GM19238 (cell line): ENCODE results near the gene MCU.
"Not testable (repeated sequence)": the region's sequence is repeated elsewhere in the genome, so short reads cannot be mapped to it uniquely, and the experiment has no call there.

Source experiments
- DNase-seq: peaks from one replicate; pipeline ENCODE4 v3.0.0; 2011; ENCODE audit warnings: low spot score; ENCODE audit not compliant: insufficient read length

MCU gene

GRCh38 chr10:72758930-72759329, 67.0 kb downstream of the MCU start:
- not testable (repeated sequence) for DNase-seq

- DNase-seq: no peak
Measured at GRCh38 chr10:72759584-72759983, 67.6 kb downstream of the MCU start.

- no peak for DNase-seq
Measured at GRCh38 chr10:72761498-72761897, 69.6 kb downstream of the MCU start.

DNA sequence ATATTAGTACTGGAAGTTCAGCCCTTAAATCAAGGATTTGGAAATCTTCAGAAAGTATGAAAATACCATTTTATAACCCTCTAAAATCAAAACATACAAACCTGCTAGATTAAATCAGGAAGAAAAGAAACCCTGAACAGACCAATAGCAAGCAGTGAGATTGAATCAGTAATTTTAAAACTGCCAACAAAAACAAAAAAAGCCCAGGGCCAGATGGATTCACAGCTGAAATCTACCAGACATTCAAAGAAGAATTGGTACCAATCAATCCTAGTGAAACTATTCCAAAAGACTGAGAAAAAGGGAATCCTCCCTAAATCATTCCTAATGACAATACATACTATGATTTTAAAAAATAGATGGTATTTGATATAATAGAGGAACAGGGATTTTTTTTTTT, 70.1 kb downstream of the MCU start:
- no peak for DNase-seq

DNA sequence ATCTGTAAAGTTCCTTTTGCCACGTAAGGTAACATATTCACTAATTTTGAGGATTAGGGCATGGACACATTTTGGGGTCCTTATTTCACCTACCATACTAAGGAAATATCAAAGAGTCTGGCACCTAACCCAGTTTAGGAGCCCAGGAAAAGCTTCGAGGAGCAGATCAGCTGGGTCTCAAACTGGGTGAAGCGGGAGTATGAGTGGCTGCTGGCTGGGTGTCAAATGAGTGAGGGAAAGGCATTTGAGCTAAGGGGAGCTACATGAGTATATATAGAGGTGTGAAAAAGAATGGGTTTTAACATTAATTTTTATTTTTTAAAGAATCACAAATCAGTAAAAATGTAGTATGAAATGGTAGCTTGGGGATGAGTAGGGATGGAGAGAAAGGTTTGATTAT, 71.3 kb downstream of the MCU start:
- no peak for DNase-seq

GRCh38 chr10:72764151-72764550, 72.2 kb downstream of the MCU start:
- DNase-seq: no peak

DNA sequence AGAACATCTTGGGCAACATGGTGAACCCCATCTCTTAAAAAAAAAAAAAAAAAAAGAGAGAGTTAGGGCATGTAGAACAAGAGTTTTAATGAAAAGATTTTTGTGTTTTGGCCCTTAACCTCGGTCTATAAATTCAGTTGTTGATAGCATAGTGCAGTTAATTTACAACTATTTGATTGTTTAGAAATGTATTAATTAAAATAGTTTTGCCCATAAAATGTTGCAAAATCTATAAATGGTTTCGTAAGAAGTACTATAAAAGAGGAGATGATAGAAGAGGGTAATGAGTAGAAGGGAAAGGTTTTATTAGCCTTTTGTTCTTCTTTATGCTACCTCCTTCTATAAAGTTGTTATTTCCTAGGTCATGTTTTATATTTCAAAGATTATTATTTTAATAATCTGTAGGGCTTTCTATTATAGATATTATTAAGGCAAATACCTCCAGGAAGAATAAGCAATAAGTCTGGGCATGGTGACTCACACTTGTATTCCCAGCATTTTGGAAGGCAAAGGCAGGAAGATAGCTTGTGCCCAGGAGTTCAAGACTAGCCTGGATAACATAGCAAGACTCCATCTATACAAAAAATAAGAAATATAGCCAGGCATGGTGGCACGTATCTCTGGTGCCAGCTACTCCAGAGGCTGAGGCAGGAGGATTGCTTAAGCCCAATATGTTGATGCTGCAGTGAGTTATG, 73.3 kb downstream of the MCU start:
- DNase-seq: no peak

GRCh38 chr10:72771195-72771594, 79.3 kb downstream of the MCU start:
- not testable (repeated sequence) for DNase-seq

GRCh38 chr10:72772031-72772430, 80.1 kb downstream of the MCU start:
- DNase-seq: no peak

DNA sequence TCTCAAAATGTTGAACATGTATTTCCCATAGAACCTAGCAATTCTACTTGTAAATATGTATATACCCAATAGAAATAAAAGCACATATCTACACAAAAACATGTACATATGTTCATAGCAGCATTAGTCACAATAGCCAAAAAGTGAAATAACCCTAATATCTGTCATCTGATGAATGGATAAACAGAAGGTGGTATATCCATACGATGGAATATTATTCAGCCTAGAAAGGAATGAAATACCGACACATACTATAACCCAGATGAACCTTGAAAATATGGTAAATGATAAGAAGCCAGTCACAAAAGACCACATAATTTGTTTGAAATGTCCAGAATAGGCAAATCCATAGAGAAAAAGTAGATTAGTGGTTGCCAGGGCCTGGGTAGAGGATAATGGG, 87.9 kb downstream of the MCU start:
- DNase-seq: no peak

DNA sequence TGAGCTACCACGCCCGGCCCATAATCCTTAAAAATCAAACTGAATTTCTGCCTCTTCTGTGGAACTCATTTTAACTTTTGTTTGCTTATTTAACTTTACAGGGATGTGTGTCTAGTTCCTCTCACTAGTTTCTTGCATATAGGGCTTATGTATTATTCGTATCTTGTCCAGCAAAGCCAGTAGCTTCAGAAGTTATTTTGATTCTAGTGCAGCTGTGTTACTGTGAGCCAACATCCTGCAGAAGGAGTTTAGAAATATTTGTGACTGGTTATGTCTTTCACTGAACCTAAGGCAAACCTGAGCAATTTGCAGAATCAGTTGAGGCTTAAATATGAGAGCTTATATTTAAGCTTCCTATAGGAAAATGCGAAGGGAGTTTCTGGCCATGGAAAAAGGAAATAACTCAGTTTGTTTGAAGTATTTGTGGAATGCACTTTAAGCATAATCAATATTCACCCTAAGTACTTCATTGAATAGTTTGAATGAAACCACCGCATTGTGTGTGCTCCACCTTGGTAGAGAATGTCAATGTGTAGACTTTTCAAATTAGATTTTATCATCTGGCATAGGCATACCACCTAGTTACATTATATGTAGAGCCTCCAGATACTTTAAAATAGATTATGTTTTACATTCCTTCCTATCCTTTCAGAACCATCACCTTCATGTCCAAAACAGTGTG, 90.8 kb downstream of the MCU start:
- DNase-seq: no peak

GRCh38 chr10:72783410-72783833, 91.5 kb downstream of the MCU start:
- DNase-seq: no peak

DNA sequence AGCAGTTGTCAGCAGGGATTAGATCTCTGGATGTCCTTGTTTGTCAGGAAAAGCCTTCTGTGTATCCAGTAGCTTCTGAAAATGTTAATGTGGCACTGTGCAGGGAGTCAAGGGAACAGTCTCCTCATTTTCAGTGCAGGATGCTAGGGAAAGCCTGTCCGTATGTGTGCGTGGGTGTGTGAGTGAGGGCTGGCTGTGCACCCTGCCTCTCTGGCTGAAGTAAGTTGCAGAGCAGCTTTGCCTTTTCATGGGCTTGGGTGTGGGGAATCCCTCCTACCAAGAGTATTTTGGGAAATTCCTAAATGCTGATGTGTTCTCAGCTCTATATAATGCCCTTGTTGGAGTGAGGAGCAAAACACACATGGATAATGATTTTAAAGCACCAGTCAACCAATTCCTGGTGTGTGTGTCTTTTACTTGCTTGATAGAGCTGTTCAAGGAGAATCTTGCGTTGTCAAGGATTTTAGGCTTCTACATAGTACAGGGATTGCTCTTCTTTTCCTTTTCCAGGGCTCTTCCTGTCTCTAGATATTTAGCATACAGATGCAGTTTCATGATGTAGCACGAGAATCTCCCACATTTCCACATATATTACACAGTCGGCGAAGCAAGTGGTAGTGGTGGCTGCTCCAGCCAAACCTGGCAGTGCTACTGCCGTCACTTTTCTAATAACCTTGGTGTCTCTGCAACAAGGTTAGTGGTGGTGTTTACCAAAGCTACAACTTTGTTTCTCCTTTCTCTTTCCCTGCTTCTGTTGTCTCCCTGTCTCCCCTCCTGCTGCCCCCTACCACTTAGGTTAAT, 92.8 kb downstream of the MCU start:
- no peak for DNase-seq

DNA sequence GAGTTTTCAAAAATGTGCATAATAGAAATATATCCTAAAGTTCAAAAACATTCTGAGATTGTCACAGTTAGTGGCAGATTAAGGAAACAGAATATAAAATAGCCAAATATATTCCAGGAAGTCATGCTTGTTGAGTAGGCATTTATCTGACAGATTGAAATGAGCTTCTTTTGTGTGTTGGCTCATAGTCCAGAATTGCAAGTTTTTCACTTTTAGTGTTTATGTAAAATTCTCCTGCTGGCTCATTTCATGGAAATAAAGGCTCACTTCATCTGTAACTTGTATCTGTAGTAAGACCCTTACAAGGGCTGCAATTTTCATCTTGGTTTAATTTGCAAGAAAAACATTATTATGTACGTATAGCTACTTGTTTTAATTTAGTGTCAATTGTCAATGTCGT, 93.5 kb downstream of the MCU start:
- no peak for DNase-seq

DNA sequence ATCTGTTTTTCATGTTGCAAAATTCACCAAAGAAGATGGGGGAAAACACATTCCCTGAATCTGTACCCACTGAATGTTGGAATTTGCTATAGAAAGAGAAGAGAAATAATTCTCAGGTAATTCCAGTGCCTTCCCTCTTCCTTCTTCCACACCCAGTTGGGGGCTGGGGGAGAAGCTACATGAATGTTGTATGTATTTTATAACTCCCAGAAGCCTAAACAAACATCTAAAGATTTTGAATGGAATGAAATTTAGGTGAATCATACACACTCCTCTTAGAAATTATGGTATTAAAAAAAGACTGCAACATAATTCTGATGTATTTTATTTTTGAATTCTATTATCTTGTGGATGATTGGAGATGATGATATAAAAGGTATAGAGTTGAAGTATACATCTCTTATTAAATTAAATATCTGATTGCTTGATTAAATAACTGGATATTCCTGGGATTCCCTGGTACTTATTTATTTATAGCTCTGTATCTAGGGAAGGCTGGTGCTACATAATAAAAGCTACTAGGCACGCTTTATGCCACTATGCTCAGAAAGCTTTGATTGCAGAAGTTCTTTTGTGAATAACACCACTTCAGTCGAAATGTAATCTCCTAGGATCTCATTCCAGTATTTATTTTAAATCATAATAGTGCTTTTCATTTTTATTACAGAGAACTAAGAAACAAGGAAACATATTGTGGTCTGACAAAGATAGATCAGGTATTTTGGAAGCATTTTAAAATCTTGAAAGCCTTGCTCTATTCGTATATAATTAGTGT, 98.5 kb downstream of the MCU start:
- no peak for DNase-seq

GRCh38 chr10:72792288-72792687, 100.3 kb downstream of the MCU start:
- DNase-seq: no peak

- no peak for DNase-seq
Measured at GRCh38 chr10:72793752-72794151, 101.8 kb downstream of the MCU start.

GRCh38 chr10:72794260-72794659, 102.3 kb downstream of the MCU start:
- no peak for DNase-seq

DNA sequence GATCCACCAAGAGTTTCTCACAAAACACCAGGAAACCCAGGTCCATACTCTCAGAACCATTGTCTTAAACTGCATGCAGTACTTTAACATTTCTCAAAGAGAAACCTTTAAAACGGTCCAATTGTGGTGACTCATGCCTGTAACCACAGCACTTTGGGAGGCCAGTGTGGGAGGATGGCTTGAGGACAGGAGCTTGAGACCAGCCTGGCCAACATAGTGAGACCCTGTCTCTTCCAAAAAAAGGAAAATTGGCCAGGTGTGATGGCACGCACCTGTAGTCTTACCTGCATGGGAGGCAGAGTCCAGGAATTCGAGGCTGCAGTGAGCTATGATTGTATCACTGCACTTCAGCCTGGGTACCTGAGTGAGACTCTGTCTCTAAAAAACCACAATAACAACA, 104.1 kb downstream of the MCU start:
- DNase-seq: no peak

- DNase-seq: no peak
Measured at GRCh38 chr10:72796538-72796937, 104.6 kb downstream of the MCU start.

- DNase-seq: no peak
Measured at GRCh38 chr10:72800000-72800740, 108.2 kb downstream of the MCU start.
